Activated naive CD8-positive, alpha-beta T cell treated with anti-CD3 and anti-CD28 coated beads for 36 hours (primary cell): ENCODE data around the gene RNF181. TPM values are rescaled to one million over a fixed set of nuclear protein-coding genes. Genes with fewer than 3 reads are reported as not detected.
A peak's percentile ranks its signal among the peaks of the same experiment; 100 is the strongest.
"Not testable (repeated sequence)": the region's sequence is repeated elsewhere in the genome, so short reads cannot be mapped to it uniquely, and the experiment has no call there.

ENCODE experiments used
- DNase-seq: peaks from one replicate; pipeline ENCODE4 v3.0.0; 2021
- H3K27ac Mint-ChIP-seq: one replicate; pipeline ENCODE4 v1.8.0; 2022; ENCODE audit warnings: mild to moderate bottlenecking, moderate library complexity, mixed read lengths
- H3K27me3 Mint-ChIP-seq: one replicate; pipeline ENCODE4 v1.8.0; 2022; ENCODE audit warnings: mild to moderate bottlenecking, mixed read lengths
- H3K36me3 Mint-ChIP-seq: one replicate; pipeline ENCODE4 v1.8.0; 2021; ENCODE audit warnings: mild to moderate bottlenecking, mixed read lengths
- H3K4me1 Mint-ChIP-seq: one replicate; pipeline ENCODE4 v1.8.0; 2021; ENCODE audit warnings: mixed read lengths
- H3K4me3 Mint-ChIP-seq: one replicate; pipeline ENCODE4 v1.8.0; 2022; ENCODE audit warnings: mild to moderate bottlenecking, moderate library complexity, mixed read lengths
- H3K9me3 Mint-ChIP-seq: one replicate; pipeline ENCODE4 v1.8.0; 2022; ENCODE audit warnings: mixed read lengths
- total RNA-seq, 2 experiments: library from RNA; stranded (reverse); gene quantifications; one replicate each; pipeline ENCODE4 v1.2.3, GENCODE V29; 2021

RNF181 gene
- total RNA-seq: 100 to 1,000 TPM in 1 of 2 experiments, 10 to 100 TPM in 1; 90.9 to 104 TPM

- peak; percentile 91 for DNase-seq
- H3K4me3 Mint-ChIP-seq: peak within 1 kb of the TSS; percentile 99
- H3K27ac Mint-ChIP-seq: peak within 1 kb of the TSS; percentile 96
- H3K27me3 Mint-ChIP-seq: no peaks in the 10 kb centered on the region
- H3K9me3 Mint-ChIP-seq: no peaks in the 10 kb centered on the region
- peaks cover 5% of the 10 kb centered on the region for H3K36me3 Mint-ChIP-seq
- peaks cover 16% of the 10 kb centered on the region for H3K4me1 Mint-ChIP-seq
These were observed at the start of gene RNF181 for GRCh38 chr2:85595301-85596025. Gene RNF181 (plus strand): TSS chr2:85595745. CDS start chr2:85595764, 19 bp downstream.

GRCh38 chr2:85545780-85546240 is 49.7 kb upstream of the RNF181 start:
- Mint-ChIP-seq H3K4me3 (no peak overlapping the region), H3K36me3 (peaks cover 44% of the 10 kb centered on the region), H3K27ac (peak overlapping the region; percentile 52), H3K4me1 (peaks cover 30% of the 10 kb centered on the region), H3K27me3 (no peaks in the 10 kb centered on the region), H3K9me3 (no peaks in the 10 kb centered on the region)
- DNase-seq: no peak

- H3K9me3 Mint-ChIP-seq: no peaks in the 10 kb centered on the region
- H3K36me3 Mint-ChIP-seq: peaks cover 33% of the 10 kb centered on the region
- peaks cover 16% of the 10 kb centered on the region for H3K4me1 Mint-ChIP-seq
- H3K4me3 Mint-ChIP-seq: no peak overlapping the region
- no peak for DNase-seq
- no peaks in the 10 kb centered on the region for H3K27me3 Mint-ChIP-seq
- H3K27ac Mint-ChIP-seq: peak overlapping the region; percentile 25
These were observed 48.3 kb upstream of the RNF181 start for GRCh38 chr2:85547089-85547858.

GRCh38 chr2:85547859-85548607 is 47.5 kb upstream of the RNF181 start:
- H3K27ac Mint-ChIP-seq: no peak overlapping the region
- H3K9me3 Mint-ChIP-seq: no peaks in the 10 kb centered on the region
- no peak for DNase-seq
- no peaks in the 10 kb centered on the region for H3K27me3 Mint-ChIP-seq
- H3K36me3 Mint-ChIP-seq: peaks cover 25% of the 10 kb centered on the region
- H3K4me3 Mint-ChIP-seq: no peak overlapping the region
- H3K4me1 Mint-ChIP-seq: peaks cover 8% of the 10 kb centered on the region

GRCh38 chr2:85548608-85548900 is 47.0 kb upstream of the RNF181 start:
- Mint-ChIP-seq H3K9me3 (no peaks in the 10 kb centered on the region), H3K4me3 (no peak overlapping the region), H3K27me3 (no peaks in the 10 kb centered on the region), H3K27ac (no peak overlapping the region), H3K4me1 (peaks cover 5% of the 10 kb centered on the region), H3K36me3 (peaks cover 21% of the 10 kb centered on the region)
- DNase-seq: no peak

GRCh38 chr2:85549095-85549494 is 46.5 kb upstream of the RNF181 start:
- Mint-ChIP-seq H3K27me3 (no peaks in the 10 kb centered on the region), H3K4me3 (no peak overlapping the region), H3K4me1 (peaks cover 5% of the 10 kb centered on the region), H3K36me3 (peaks cover 16% of the 10 kb centered on the region), H3K27ac (no peak overlapping the region), H3K9me3 (no peaks in the 10 kb centered on the region)
- DNase-seq: no peak

GRCh38 chr2:85549826-85550225 is 45.7 kb upstream of the RNF181 start:
- Mint-ChIP-seq H3K4me1 (peaks cover 2% of the 10 kb centered on the region), H3K27me3 (no peaks in the 10 kb centered on the region), H3K36me3 (peaks cover 10% of the 10 kb centered on the region), H3K27ac (no peak overlapping the region), H3K4me3 (no peak overlapping the region), H3K9me3 (no peaks in the 10 kb centered on the region)
- DNase-seq: no peak

GRCh38 chr2:85550486-85550885 is 45.1 kb upstream of the RNF181 start:
- H3K27ac Mint-ChIP-seq: no peak overlapping the region
- no peak overlapping the region for H3K4me3 Mint-ChIP-seq
- DNase-seq: no peak
- H3K4me1 Mint-ChIP-seq: no peaks in the 10 kb centered on the region
- peaks cover 6% of the 10 kb centered on the region for H3K36me3 Mint-ChIP-seq
- H3K9me3 Mint-ChIP-seq: no peaks in the 10 kb centered on the region
- H3K27me3 Mint-ChIP-seq: no peaks in the 10 kb centered on the region

- H3K4me3 Mint-ChIP-seq: no peak overlapping the region
- H3K27ac Mint-ChIP-seq: no peak overlapping the region
- H3K4me1 Mint-ChIP-seq: no peaks in the 10 kb centered on the region
- no peaks in the 10 kb centered on the region for H3K9me3 Mint-ChIP-seq
- H3K27me3 Mint-ChIP-seq: no peaks in the 10 kb centered on the region
- DNase-seq: peak; percentile 78
- H3K36me3 Mint-ChIP-seq: peaks cover 8% of the 10 kb centered on the region
These were observed 43.6 kb upstream of the RNF181 start for GRCh38 chr2:85551698-85552678.

GRCh38 chr2:85553184-85553583 is 42.4 kb upstream of the RNF181 start:
- Mint-ChIP-seq H3K36me3 (peaks cover 8% of the 10 kb centered on the region), H3K9me3 (no peaks in the 10 kb centered on the region), H3K27ac (no peak overlapping the region), H3K4me3 (no peak overlapping the region), H3K27me3 (no peaks in the 10 kb centered on the region), H3K4me1 (peaks cover 1% of the 10 kb centered on the region)
- DNase-seq: no peak

GRCh38 chr2:85554980-85555612 is 40.4 kb upstream of the RNF181 start:
- Mint-ChIP-seq H3K36me3 (peaks cover 11% of the 10 kb centered on the region), H3K4me1 (peaks cover 18% of the 10 kb centered on the region), H3K9me3 (no peaks in the 10 kb centered on the region), H3K27ac (no peak overlapping the region), H3K4me3 (no peak overlapping the region), H3K27me3 (no peaks in the 10 kb centered on the region)
- DNase-seq: no peak

- Mint-ChIP-seq H3K27me3 (no peaks in the 10 kb centered on the region), H3K4me3 (no peak overlapping the region), H3K36me3 (peaks cover 5% of the 10 kb centered on the region), H3K9me3 (no peaks in the 10 kb centered on the region), H3K4me1 (peaks cover 29% of the 10 kb centered on the region), H3K27ac (no peak overlapping the region)
- DNase-seq: no peak
These were observed 38.4 kb upstream of the RNF181 start for GRCh38 chr2:85557130-85557529.

- Mint-ChIP-seq H3K36me3 (peaks cover 5% of the 10 kb centered on the region), H3K27ac (no peak overlapping the region), H3K27me3 (no peaks in the 10 kb centered on the region), H3K4me1 (peaks cover 33% of the 10 kb centered on the region), H3K9me3 (no peaks in the 10 kb centered on the region), H3K4me3 (no peak overlapping the region)
- DNase-seq: no peak
These were observed 37.4 kb upstream of the RNF181 start for GRCh38 chr2:85558160-85558559.

- peak overlapping the region; percentile 98 for H3K4me3 Mint-ChIP-seq
- not testable (repeated sequence) for H3K27me3 Mint-ChIP-seq, DNase-seq, H3K9me3 Mint-ChIP-seq, H3K36me3 Mint-ChIP-seq
- peak overlapping the region; percentile 95 for H3K27ac Mint-ChIP-seq
- H3K4me1 Mint-ChIP-seq: peaks cover 40% of the 10 kb centered on the region
These were observed 35.2 kb upstream of the RNF181 start for GRCh38 chr2:85560403-85560726.
